Measurements from ENCODE around the gene PRDM11. TPM values are rescaled to one million over a fixed set of nuclear protein-coding genes. Genes with fewer than 3 reads are reported as not detected.

Gene PRDM11
- total RNA-seq, 1 experiment from 2014 or later, result 12.6 TPM

- no TSS peak for BruUV-seq (replicated peaks)
- H3K4me3 ChIP-seq (ENCODE audit: low read depth, low read length, poor library complexity, severe bottlenecking), result no peak overlapping the region
- H3K9me3 ChIP-seq (ENCODE audit: low read depth, low read length, poor library complexity, severe bottlenecking), result peaks cover 13% of the 10 kb centered on the region
- H3K4me1 ChIP-seq (ENCODE audit: insufficient read depth, low read length, poor library complexity, severe bottlenecking), result peaks cover 10% of the 10 kb centered on the region
- no peaks in the 10 kb centered on the region for H3K36me3 ChIP-seq (ENCODE audit: insufficient read depth, low read length, poor library complexity, severe bottlenecking)
- peaks cover 19% of the 10 kb centered on the region for H3K27me3 ChIP-seq (replicated peaks; ENCODE audit: insufficient read depth, low read depth, low read length, poor library complexity)
- no peak for TF ChIP-seq EZH2 (IDR thresholded peaks at IDR 0.05; ENCODE audit: borderline replicate concordance, low read depth, low read length, poor library complexity, severe bottlenecking)
- TF ChIP-seq CTCF (conservative IDR thresholded peaks at IDR 0.05; ENCODE audit: low read depth, low read length), result no peak
- H3K27ac ChIP-seq (ENCODE audit: low read depth, low read length, poor library complexity, severe bottlenecking), result no peak overlapping the region
- intact Hi-C loops (cut with micrococcal nuclease; ENCODE audit: unreplicated experiment), result no loop called here
- ChIA-PET POLR2A (ENCODE audit: low non-redundant PET) (no interaction called here), CTCF (no interaction called here)
- peak; percentile 28 for DNase-seq (ENCODE audit: low spot score)
Observed at GRCh38 chr11:45278714-45279113, 132.3 kb downstream of the PRDM11 start.

- DNase-seq (ENCODE audit: low spot score), result no peak
- H3K27ac ChIP-seq (ENCODE audit: low read depth, low read length, poor library complexity, severe bottlenecking), result no peak overlapping the region
- H3K4me1 ChIP-seq (ENCODE audit: insufficient read depth, low read length, poor library complexity, severe bottlenecking), result peaks cover 10% of the 10 kb centered on the region
- peaks cover 13% of the 10 kb centered on the region for H3K9me3 ChIP-seq (ENCODE audit: low read depth, low read length, poor library complexity, severe bottlenecking)
- TF ChIP-seq EZH2 (IDR thresholded peaks at IDR 0.05; ENCODE audit: borderline replicate concordance, low read depth, low read length, poor library complexity, severe bottlenecking), result no peak
- no peaks in the 10 kb centered on the region for H3K36me3 ChIP-seq (ENCODE audit: insufficient read depth, low read length, poor library complexity, severe bottlenecking)
- BruUV-seq (replicated peaks), result no TSS peak
- no peak overlapping the region for H3K4me3 ChIP-seq (ENCODE audit: low read depth, low read length, poor library complexity, severe bottlenecking)
- intact Hi-C loops (cut with micrococcal nuclease; ENCODE audit: unreplicated experiment), result no loop called here
- CTCF ChIA-PET, result interaction anchor here (1.6 kb wide), 1 partner anchor 27 kb away, joined by 5 read pairs; no protein-coding TSS in a partner anchor
- POLR2A ChIA-PET (ENCODE audit: low non-redundant PET), result no interaction called here
- peaks cover 17% of the 10 kb centered on the region for H3K27me3 ChIP-seq (replicated peaks; ENCODE audit: insufficient read depth, low read depth, low read length, poor library complexity)
Observed at GRCh38 chr11:45279645-45280044, 133.2 kb downstream of the PRDM11 start.

GRCh38 chr11:45280449-45280848 lies 134.0 kb downstream of the PRDM11 start:
- no TSS peak for BruUV-seq (replicated peaks)
- TF ChIP-seq EZH2 (IDR thresholded peaks at IDR 0.05; ENCODE audit: borderline replicate concordance, low read depth, low read length, poor library complexity, severe bottlenecking), result no peak
- TF ChIP-seq CTCF (conservative IDR thresholded peaks at IDR 0.05; ENCODE audit: low read depth, low read length), result no peak
- Histone ChIP-seq H3K4me1 (ENCODE audit: insufficient read depth, low read length, poor library complexity, severe bottlenecking) (peaks cover 10% of the 10 kb centered on the region), H3K36me3 (ENCODE audit: insufficient read depth, low read length, poor library complexity, severe bottlenecking) (no peaks in the 10 kb centered on the region), H3K27ac (ENCODE audit: low read depth, low read length, poor library complexity, severe bottlenecking) (no peak overlapping the region), H3K27me3 (replicated peaks; ENCODE audit: insufficient read depth, low read depth, low read length, poor library complexity) (peaks cover 25% of the 10 kb centered on the region), H3K9me3 (ENCODE audit: low read depth, low read length, poor library complexity, severe bottlenecking) (peaks cover 13% of the 10 kb centered on the region), H3K4me3 (ENCODE audit: low read depth, low read length, poor library complexity, severe bottlenecking) (no peak overlapping the region)
- DNase-seq (ENCODE audit: low spot score), result peak; percentile 92
- CTCF ChIA-PET, result interaction anchor here (0.9 to 1.6 kb wide), 2 partner anchors 14 to 28 kb away, joined by 3 to 5 read pairs; no protein-coding TSS in a partner anchor
- intact Hi-C loops (cut with micrococcal nuclease; ENCODE audit: unreplicated experiment), result no loop called here
- POLR2A ChIA-PET (ENCODE audit: low non-redundant PET), result no interaction called here

- H3K4me1 ChIP-seq (ENCODE audit: insufficient read depth, low read length, poor library complexity, severe bottlenecking), result peaks cover 10% of the 10 kb centered on the region
- no peak for DNase-seq (ENCODE audit: low spot score)
- no TSS peak for BruUV-seq (replicated peaks)
- no peak overlapping the region for H3K4me3 ChIP-seq (ENCODE audit: low read depth, low read length, poor library complexity, severe bottlenecking)
- peaks cover 42% of the 10 kb centered on the region for H3K27me3 ChIP-seq (replicated peaks; ENCODE audit: insufficient read depth, low read depth, low read length, poor library complexity)
- H3K36me3 ChIP-seq (ENCODE audit: insufficient read depth, low read length, poor library complexity, severe bottlenecking), result no peaks in the 10 kb centered on the region
- intact Hi-C loops (cut with micrococcal nuclease; ENCODE audit: unreplicated experiment), result no loop called here
- no peak overlapping the region for H3K27ac ChIP-seq (ENCODE audit: low read depth, low read length, poor library complexity, severe bottlenecking)
- no peak for TF ChIP-seq CTCF (conservative IDR thresholded peaks at IDR 0.05; ENCODE audit: low read depth, low read length)
- TF ChIP-seq EZH2 (IDR thresholded peaks at IDR 0.05; ENCODE audit: borderline replicate concordance, low read depth, low read length, poor library complexity, severe bottlenecking), result no peak
- H3K9me3 ChIP-seq (ENCODE audit: low read depth, low read length, poor library complexity, severe bottlenecking), result peaks cover 13% of the 10 kb centered on the region
- CTCF ChIA-PET, result no interaction called here
- POLR2A ChIA-PET (ENCODE audit: low non-redundant PET), result no interaction called here
Observed at GRCh38 chr11:45282081-45282480, 135.6 kb downstream of the PRDM11 start.

All from A673 (cell line).